Kidney tubule cell (primary cell): ENCODE data around the gene SPATA3.
"Not testable (repeated sequence)": the region's sequence is repeated elsewhere in the genome, so short reads cannot be mapped to it uniquely, and the experiment has no call there.

ENCODE experiments used
- DNase-seq: peaks from one replicate; pipeline ENCODE4 v3.0.0-alpha.2; 2018; ENCODE audit warnings: low spot score

Gene SPATA3

DNA sequence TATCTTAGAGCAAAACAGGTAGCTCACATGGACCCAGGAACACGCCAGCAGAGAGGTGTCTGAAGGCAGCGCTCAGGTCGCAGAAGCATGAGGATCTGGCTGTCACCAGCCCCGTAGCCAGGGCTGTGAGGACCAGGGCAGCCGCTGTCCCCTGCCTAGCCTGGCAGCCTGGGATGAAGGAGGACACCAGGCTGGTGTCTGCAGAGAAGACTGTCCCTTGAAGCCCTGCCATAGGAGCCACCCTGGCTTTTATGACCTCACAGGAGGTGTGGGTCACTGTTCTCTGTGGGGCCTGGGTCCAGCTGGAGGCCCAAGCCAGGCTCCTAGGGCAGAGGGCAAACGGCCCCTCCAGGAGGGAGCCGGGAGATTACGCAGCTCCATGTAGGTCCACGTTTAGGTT is at the start of gene SPATA3:
SPATA3 (plus strand) TSS at position 301 of the 400 bp plus-strand sequence. CDS start 113 bp downstream, outside the sequence.
- DNase-seq: no peak

DNA sequence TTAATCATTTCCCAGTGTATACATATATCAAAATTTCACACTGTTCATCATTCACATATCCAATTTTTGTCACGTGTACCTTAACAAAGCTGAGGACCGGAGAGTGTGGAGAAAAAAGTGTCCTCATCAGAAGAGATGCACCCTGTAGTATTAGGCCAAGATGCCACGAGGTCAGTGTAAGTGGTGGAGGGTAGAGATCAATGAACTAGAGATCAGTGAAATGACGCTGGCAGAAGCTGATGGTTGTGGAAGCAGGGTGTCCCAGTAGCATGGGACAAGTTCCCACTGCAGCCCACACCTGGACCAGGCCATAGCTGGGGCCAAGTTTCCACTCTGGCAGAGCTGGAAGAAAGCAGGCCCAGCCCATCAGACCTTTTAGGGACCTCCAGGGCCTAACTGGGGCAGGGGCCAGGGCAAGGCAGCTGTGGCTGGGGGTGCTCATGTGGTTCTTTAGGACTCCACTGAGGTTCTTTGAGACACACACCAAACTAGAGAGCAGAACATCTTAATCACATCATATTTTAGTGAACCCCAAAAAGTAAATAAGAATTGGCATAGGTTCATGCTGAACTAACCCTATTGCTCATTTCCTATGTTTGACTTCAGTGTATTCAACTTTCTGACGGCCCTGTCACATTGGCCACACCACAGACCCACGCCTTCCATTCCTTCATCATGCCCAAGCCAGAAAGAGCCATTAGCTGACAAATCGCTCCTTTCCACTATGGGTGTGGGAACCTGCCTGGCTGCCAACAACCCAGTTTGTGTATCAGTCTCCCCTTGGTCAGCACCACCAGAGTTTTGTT is 49.3 kb upstream of the SPATA3 start:
- no peak for DNase-seq

DNA sequence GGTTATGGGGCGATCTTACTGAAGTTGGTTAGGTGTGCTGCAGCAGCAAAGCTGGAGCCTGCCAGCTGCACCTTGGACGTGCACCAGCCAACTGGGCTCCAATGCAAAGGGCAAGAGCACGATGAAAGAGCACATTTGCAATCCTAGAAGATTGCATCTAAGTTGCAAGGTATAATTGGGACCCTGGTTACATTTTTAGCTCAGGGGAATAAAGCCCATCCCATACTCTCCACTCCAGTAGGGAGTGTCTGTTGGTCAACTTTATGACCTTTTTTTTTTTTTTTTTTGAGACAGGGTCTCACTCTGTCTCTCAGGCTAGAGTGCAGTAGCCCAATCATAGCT is 48.7 kb upstream of the SPATA3 start:
- DNase-seq: no peak

DNA sequence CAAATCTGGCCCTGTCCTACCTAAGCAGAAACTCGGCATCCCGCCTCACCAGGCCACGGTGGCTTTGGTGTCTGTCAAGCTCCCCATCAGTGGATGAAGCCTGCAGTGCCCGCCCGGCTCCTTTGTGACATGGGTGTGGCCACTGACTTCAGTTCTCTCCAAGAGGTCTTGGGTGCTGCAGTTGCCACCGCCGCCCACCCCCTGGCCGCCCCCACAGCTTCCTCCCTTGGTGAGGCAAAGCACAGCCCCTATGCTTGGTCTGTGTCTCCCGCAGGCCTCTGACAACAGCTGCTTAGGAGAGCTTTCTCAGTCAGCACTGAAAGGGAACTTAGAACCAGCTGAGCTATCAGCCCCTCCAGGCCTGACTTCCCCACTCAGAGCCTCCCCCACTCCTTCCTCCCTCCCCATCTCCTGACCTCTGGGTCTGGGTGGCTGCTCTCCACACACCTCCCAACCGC is 48.0 kb upstream of the SPATA3 start:
- DNase-seq: no peak

DNA sequence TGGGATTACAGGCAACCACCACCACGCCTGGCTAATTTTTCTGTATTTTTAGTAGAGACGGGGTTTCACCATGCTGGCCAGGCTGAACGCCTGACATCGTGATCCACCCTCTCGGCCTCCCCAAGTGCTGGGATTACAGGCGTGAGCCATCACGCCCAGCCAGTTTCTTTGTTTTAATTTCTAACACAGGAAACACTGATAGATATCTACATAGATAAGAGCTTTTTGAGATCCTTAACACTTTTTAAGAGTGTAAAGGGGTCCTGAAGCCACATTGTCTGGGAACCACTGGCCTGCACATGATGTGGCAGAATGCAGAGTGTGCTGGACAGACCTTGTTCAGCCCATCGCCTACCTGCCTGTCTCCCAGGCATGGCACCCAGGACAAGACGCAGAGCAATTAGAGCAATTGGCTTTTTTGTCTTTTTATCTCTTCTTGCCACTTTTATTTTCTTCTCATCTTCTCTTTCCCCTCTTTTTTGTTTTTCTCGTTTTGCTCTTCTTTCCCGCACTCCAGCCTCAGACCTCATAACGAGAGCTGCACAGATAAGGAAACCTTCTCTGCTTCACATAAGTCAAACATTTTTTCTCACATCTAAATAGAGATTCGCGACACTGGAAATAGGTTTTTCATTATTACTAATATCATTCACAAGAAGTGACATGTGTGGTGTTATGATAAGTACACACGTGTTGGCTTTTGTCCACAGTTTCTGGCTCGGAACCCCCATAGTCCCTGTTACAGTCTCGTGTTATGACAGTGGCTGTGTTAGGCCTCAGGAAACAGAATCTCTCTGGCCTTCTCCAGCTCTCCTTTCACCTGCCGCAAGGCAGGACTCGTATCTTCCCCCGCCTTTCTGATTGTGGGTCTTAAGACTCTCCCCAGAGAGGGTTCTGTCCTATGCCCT is 45.7 kb upstream of the SPATA3 start:
- DNase-seq: no peak

DNA sequence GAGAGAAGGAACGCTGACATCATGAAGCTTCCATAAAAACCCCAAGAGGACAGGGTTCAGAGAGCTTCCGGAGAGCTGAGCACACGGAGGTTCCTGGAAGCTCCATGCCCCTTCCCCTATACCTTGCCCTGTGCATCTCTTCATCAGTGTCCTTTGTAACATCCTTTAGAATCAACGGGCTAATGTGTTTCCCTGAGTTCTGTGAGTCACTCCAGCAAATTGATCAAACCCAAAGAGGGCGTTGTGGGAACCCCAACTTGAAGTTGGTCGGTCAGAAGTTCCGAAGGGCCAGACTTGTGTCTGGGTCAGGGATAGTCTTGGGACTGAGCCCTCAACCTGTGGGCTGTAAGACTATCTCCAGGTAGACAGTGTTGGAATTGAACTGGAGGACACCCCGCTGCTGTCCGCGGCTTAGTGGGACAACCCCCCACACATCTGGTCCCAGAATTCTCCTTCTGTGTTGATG is 45.0 kb upstream of the SPATA3 start:
- no peak for DNase-seq

DNA sequence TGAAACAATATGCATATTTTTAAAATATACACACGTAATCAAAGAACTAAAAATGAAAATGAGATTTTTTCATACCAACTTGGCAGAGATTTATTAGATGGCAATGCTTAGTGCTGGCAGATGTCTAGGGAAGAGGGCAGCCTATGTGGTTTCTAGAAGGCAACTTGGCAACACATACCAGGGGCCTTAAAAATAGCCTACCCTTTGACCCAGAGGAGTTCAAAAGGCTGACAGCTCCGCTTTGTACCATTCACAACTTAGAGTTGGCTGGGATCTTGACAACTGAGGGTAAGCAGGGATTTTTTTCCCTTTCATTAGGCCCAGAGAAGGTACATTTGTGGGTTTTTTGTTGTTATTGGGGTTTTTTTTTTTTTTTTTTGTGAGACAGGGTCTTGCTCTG is 44.5 kb upstream of the SPATA3 start:
- no peak for DNase-seq

DNA sequence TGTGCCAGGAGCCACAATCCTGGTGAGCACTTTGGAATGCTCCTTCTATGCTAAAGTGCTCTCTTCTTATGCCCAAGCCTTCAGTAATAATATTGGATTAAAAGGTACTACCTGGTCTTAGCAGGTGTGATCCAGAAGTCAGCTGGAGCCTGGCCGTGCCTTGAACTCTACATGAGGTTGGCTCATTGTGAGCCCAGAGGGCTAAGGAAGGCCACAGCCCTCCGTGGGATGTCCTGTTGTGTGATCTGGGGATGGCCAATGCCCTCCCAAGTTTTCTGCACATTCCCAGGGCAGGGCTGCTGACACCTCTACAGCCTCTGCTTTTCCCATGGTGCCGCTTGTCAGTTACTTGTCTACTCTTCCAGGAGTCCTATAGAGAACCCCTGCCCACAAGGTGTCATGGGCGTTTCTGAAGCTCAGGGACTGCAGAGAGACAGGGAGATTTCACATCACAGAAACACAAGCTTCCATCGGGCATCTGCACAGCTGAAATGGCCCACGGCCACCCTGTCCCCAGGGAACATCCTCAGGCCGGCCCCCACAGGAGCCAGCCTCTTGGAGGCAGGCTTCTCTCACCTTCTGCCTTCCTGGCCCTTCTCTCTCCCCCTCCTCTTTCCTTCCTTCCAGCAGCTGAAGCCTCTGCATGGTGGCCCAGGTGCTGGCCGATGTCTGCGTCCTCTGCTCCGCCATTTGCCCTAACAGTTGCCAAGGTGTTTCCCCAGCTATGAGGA is 43.5 kb upstream of the SPATA3 start:
- no peak for DNase-seq

DNA sequence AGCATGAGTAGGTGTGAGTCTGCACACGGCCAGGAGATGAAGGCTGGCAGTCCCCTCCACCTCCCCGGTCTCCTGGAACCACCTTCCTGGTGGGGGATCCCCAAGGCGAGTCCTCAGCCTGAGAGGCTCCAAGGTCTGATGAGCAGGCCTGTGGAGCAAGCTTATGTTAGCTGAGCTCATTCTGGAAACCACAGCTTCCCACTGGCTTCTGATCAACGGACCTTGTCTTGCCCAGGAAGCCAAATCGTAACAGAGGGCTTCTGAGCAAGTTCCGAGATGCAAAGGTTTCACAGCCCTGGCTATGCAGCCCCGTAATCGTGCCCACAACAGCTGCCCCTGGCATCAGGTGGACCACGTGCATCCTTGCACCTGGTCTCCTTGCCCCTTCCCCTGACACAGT is 42.1 kb upstream of the SPATA3 start:
- DNase-seq: peak; percentile 93

DNA sequence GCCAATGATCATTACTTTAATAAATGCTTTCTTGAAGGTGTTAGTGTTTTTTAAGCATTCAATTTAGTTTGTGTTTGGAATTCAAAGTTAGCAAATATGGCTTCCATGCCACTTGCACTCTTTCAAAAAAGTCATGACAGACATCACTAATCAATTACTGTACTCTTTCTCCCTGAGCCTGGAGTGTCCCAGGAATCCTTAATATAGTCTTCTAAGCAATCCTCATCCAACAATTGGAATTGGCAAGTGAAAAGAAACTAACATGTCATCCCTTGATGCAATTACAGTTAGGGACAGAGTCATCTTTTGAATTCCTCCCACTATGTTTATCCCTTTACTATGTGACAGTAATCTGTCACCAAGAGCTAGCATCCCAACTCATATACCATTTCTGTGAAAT is 41.2 kb upstream of the SPATA3 start:
- no peak for DNase-seq

DNA sequence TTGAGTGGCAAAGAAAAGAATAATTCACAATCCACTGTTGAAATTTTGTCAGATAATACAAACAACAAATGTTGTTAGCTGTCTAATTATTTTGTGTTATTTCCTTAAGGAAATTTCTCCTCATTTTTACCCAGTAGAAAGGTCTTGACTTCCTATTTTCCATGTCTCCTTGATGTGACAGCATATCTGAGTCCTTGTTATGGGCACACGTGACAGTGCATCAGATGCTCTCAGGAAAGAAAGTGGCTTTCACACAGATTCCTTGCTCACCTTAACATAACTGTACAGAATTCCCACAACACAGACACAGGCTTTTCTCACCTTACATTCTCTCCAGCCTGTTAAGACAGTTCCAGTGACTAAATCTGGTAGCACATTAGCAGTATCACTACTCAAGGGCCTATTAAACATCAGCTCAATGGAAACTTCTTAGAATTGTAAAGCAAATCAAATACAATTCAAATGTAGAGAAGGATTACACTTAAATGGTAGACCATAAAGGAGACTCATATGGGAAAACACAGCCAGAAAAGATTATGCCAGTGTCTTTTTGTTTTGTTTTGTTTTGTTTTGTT is 40.7 kb upstream of the SPATA3 start:
- DNase-seq: peak; percentile 2

DNA sequence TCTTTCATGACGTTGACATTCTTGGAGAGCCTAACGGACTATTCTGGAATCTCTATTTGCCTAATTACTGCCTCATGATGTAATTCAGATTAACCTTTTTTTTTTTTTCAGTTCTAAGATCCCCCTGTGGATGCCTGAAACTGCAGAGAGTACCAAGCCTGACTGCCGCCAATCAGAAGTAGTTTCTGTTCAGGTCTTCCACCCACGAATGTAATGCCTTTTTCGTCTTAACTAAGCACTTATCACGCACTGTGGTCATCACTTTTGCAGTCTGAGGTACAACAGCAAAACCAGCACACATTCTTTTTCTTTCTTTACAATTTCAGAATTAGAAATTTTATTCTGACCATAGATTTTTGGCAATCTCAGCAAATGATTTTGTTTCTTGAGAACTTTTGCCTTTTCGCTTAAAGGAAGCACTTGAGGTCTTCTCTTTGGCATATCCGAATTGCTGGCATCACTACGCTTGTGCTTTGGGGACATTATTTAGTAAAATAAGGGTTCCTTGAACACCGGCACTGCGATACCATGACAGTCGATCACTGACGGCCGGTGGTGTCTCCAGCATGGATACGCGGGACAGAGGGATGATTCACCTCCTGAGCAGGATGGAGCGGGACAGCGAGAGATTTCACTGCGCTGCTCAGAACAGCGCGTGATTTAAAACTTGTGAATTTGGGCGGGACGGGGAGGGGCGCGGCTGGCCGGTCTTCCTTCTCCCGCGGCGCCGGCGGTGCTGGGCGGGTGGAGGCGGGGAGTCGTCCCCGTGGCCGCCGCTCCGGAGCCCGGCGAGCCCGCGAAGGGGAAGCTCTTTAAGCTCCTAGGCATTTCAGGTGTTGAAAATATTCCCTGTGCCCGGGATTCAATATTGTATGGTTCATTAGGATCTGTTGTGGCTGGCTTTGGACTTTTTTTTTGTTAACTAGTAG is 38.8 kb upstream of the SPATA3 start:
- peak; percentile 63 for DNase-seq

DNA sequence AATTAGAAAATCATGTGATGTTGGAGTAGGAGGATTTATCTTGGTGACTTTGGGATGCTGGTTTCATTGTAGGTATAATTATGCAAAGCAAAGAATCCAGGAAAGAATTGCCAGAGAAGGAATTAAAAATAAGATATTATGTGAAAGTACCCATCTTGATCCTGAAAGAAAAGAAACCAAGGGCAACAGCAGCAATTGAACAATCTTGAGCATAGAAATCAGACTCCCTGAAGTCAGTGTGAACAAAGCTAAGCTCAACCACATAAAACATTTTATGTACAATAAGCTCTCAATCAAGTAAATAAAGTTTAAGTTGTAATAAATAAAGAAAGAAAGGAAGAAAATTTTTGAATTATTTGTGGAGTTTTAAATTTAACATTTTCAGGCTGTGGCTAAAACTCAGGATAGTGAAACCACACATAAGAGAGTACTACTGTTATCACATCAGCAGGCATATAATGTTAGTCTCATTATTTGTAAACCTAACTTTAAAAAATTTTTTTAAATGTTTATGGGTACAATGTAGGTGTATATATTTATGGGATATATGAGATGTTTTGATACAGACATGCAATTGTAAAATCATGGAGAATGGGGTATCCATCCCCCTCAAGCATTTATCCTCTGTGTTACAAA is 38.0 kb upstream of the SPATA3 start:
- DNase-seq: no peak

DNA sequence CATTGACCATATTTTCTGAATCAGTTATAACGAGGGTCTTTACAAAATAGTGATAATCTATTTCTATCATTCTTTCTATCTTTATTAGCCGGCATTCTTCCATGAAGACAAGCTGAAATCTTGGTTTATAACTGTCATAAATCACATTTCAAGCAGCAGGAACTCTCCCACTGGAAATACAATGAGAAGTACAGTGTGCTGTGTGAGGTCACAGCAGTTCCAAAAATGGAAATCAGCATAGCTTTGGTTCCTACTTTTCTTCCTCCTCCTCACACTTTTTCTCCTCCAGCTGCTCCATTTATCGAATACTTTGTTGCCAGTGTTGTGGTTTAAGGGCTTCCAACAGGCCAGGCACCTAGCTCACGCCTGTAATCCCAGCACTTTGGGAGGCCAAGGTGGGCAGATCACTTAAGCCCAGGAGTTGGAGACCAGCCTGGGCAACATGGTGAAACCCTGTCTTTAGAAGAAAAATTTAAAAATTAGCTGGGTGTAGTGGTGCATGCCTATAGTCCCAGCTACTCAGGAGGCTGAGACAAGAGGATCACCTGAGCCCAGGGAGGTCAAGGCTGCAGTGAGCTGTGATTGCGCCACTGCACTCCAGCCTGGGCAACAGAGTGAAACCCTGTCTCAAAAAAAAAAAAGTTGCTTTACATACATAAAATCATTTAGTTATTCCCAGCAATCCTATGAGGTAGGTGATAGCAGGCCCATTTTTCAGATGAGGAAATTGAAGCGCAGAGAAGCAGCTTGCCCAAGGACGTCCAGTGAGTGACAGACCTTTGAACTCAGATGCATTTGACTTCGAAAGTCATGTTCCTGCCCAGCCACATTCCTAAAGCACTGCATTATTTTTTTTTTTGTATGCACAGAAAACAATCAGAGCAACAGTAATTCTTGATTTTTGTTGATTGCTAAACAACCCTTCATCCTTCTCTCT is 36.8 kb upstream of the SPATA3 start:
- DNase-seq: no peak

DNA sequence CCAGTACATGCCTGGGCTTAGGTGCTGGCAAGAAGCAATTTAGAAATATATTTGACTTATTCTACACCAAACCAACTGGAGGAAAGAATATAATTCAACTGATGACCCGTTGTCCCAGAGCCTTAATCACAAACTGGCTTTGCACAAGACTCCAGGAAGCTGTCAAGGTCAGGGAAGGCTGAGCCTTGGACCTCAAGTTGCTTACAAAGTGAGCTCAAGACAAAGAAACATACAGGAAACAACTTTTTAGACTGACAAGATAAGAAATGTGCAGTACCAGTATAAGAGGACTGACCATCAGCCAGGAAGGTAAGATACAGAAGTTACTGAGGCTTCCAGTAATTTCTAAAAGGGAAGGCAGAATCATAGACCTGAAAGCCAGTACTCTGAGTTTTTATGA is 35.9 kb upstream of the SPATA3 start:
- no peak for DNase-seq

DNA sequence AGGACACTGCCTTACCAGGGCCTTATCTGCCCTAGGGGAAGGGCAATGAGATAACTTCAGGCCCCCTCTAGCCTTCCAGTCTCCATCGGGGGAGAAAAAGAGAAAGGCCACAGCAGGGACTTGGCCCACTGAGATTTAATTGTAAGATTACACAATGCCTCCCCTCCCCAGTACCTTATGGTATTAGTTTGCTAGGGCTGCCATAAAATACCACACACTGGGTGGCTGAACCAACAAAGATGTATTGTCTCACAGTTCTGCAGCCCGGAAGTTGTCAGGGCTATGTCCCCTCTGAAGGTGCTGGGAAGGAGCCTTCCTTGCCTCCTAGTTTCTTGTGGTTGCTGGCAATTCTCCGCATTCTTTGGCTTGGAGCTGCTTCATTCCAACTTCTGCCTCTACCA is 34.8 kb upstream of the SPATA3 start:
- DNase-seq: peak; percentile 20

DNA sequence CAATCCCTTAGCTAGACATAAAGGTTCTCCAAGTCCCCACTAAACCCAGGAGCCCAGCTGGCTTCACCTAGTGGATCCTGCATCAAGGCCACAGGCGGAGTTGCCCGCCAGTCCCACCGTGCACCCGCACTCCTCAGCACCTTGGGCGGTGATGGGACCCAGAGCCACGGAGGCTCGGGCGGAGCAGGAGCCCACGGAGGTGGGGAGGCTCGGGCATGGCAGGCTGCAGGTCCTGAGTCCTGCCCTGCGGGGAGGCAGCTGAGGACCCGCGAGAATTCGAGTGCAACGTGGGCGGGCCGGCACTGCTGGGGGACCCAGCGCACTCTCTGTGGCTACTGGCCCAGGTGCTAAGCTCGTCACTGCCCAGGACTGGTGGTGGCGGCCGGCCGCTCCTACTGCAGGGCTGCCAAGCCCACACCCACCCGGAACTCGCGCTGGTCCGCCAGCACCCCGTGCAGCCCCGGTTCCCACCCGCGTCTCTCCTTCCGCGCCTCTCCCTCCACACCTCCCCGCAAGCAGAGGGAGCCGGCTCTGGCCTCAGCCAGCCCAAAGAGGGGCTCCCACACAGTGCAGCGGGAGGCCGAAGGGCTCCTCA is 31.7 kb upstream of the SPATA3 start:
- DNase-seq: no peak

DNA sequence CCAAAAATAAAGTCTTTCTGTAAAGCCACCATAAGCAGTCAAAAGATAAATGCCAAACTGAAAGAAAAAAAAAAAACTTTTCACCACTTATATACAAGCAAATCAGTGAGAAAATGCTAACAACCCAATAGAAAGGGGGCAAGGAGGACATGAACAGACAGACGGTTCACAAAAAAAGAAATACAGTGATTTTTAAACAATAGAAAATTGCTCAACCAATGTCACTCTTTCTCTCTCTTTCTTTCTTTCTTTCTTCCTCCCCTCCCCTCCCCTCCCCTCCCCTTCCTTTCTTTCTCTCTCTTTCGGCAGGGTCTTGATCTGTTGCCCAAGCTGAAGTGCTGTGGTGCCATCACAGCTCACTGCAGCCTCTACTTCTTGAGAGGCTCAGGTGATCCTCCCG is 28.8 kb upstream of the SPATA3 start:
- DNase-seq: no peak

DNA sequence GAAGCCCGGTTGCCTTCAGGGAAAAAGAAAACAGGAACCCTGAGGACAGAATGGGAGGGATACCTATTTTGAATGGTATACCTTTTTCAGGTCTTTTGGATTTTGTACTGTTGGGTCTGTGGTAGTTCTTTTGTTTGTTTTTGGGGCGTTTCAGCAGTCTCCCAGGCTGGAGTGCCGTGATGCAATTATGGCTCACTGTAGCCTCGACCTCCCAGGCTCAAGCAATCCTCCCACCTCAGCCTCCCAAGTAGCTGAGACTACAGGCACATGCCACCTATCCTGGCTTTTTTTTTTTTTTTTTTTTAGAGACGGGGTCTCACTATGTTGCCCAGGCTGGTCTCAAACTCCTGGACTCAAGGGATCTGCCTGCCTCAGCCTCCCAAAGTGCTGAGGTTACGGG is 27.6 kb upstream of the SPATA3 start:
- not testable (repeated sequence) for DNase-seq
